HTERT RPE-1 (cell line): ENCODE results near the gene SZT2.
"Not testable (repeated sequence)": the region's sequence is repeated elsewhere in the genome, so short reads cannot be mapped to it uniquely, and the experiment has no call there.

Source experiments
- in situ Hi-C: fragments of 300-500 bp; cut with MboI; formaldehyde crosslinking; loops from 4 replicates; pipeline ENCODE4 v1.14.3; 2020; ENCODE audit warnings: low sequenced_read_pairs

SZT2 gene

DNA sequence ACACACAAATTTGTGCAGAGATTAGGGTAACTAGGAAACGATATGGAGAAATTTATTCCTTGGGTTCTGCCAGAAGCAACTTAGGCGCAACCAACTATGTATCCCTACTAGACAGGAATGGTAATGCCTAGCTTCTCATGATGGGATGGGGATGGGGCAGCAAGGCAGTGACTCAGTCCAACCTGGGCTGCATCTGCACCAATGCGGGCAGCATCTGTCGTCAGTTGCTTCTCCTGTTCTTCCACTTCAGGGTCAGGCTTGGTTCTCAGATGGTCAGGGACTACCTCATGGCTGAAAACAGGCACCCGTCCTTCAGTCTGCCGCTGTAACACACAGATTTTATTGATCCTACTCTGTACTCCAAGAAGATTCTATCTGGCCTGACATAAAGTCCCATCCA, 3.0 kb upstream of the SZT2 start:
- in situ Hi-C loops: no loop called here

DNA sequence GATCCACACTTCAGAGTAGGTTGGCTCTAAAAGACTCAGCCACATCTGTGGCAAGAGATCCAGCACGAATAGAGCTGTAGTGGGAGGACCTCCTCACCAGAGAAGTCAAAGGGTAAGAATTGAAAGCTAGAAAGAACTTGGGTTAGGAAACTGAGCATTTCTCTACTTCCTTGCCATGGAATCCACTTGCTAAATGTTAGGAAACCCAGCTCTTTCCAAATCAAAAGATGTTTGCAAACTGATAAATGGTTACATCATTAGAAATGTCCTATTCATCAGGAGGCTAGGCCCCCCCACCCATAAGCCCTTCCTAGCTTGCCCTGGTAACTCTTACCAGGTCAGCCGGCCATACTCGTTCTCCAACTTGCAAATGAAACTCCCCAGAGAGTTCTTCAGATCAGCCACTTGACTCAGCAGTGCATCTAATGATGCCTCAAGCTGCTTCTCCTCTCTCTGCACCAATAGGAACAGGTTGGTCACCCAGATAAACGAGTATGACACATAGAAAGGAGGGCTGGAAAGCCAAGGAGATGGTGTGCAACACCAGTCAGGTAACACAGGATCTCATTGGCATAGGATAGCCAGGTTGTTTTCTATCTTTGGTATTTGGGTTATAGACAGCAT, 1.6 kb upstream of the SZT2 start:
- in situ Hi-C loops: no loop called here

DNA sequence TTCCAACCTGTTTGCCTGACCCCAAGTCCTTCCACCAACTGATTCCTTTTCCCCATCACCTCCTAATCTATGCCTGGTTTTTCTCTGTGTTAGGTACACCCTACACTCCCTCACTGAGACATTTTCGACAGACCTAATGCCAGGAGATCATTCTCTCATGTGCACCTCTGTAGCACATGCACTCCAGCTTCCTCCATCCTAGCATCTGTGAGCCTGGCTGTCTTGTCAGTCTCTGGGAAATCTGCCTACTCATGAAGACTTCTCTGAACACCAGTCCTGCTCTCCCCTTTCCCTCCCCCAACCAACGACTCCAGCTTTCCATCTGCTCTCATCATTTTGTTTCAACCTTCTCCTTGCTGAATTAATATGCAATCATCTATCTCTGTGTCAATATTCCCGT, 1.1 kb upstream of the SZT2 start:
- in situ Hi-C loops: no loop called here

DNA sequence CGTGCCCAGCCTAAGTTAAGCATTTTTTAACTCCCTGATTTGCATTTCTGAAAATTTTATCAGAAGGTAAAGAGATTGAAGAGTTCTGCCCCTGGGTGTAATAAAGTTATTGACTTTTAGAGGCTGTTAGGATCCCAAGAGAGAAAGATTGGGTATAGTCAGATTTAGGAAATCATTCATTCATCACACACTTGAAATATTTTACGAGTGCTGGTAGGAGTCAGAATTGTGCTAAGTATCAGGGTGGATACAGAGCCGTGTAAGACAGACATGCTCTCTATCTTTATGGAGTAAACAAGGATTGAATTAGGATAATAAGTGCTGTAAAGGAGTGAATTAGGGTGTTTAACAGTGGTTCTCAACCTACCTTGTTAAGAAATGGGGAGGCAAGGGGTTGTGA, 3.0 kb downstream of the SZT2 start:
- in situ Hi-C loops: no loop called here

DNA sequence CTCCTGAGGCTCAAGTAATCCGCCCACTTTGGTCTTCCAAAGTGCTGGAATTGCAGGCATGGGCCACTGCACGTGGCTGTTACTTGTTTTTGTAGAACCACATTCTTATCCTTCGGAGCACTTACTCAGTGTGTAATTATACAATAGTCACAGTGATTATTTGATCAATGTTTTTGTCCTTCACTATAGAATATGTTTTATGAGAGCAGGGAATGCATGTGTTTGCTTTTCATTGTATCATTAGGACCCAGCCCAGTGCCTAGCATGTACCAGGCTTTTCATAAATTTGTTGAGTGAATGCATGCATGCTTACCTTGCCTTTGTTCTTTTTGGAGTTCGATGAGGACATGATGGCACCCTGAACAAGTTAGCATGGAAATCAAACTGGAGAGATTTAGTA, 5.8 kb downstream of the SZT2 start:
- in situ Hi-C loops: no loop called here

DNA sequence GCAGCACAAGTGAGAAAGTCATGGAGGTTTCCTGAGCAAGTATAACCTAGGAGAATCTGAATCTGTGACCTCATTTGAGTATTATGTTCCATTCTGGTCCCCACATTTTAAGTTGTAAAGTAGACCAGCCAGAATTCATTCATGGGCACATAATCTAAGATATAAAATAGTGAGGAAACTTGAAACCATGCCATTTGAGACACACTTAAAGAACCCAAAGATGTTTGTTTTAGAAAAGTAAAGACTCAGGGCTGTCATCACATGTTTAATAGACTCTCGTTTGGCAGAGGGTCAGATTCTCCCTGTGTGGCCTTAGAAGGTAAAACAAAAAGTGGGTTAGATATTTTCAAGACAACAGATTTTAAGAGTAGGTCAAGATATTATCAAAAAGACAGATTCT, 6.4 kb downstream of the SZT2 start:
- in situ Hi-C loops: no loop called here

DNA sequence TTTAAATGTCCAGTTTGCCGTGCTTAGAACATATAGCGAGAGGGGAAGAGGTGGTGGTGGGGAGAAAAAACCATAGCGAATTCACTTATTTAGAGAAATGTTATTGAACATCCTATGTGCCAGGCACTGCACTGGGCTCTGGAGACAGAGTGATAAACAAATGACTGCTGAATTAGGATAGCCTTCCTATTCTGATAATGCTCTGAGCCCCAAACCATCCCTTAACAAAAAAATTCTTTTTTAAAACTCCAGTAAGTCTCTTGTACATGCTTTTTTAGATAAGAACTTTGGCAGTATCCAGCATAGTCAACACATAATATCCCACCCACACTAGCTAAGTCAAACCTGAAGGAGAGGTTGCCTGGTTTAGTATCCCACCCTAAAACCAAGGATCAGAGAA, 8.5 kb downstream of the SZT2 start:
- in situ Hi-C loops: no loop called here

DNA sequence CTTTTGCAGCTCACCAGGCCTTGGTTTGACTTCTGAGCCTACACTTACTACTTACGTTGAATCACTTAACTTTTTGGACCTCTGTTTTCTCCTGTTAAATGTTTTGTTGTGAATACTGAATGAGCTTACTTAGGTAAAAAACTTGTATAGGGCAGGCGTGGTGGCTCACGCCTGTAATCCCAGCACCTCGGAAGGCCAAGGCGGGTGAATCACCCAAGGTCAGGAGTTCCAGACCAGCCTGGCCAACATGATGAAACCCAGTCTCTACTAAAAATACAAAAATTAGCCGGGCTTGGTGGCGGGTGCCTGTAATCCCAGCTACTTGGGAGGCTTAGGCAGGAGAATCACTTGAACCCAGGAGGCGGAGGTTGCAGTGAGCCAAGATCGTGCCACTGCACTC, 10.7 kb downstream of the SZT2 start:
- in situ Hi-C loops: not testable (repeated sequence)

DNA sequence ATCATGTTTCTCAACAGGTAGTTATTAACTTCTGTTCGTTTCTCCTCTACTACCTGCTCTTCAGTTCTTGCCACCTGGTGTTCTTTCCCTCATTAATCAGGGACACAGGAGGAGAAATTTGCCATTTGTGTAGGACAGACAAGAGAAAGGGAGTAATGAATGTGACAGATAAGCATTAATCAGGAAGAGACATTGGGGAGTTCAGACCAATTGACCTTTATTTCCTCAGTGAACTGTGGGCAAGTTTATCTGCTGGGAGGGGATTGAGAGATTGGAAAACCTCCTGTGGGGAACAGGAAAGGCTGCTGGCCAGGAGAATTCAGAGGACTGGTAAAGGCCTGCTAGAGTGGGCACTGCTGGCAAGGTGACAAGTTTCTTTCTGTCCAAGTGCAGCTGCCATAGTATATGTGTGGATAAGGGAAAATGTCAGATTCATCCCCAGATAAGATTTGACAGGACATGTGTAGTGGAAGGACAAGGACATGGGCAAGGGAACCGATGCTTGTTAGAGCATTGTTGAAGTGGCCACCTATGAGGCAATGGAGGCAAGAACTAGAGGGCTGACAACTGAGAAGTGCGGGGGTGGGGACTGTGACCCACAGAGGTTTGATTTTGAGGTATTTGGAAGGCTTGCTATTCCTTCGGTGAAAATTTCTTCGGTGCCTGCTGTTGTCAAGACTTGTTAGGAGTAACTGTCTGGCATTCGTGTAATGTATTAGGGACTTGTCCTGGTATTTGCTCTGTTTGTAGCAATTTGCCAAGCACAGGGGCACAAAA, 12.6 kb downstream of the SZT2 start:
- in situ Hi-C loops: no loop called here

DNA sequence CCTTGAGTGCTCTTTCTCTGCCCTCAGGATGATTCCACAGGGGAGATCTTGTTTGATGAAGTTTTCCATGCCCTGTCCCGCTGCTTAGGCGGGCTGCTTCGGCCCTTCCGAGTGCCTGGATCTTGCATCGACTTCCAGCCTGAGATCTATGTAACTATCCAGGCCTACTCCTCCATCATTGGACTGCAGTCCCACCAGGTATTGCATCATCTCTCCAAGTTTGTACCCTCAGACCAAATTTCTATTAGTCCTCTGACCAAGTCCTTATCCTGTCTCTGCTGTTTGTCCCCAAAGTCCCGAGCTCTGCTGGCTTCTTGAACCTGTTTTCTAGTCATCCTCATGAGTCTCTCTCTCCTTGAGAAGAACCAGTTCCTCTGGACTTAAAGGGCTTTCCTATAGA, 14.7 kb downstream of the SZT2 start:
- in situ Hi-C loops: no loop called here

DNA sequence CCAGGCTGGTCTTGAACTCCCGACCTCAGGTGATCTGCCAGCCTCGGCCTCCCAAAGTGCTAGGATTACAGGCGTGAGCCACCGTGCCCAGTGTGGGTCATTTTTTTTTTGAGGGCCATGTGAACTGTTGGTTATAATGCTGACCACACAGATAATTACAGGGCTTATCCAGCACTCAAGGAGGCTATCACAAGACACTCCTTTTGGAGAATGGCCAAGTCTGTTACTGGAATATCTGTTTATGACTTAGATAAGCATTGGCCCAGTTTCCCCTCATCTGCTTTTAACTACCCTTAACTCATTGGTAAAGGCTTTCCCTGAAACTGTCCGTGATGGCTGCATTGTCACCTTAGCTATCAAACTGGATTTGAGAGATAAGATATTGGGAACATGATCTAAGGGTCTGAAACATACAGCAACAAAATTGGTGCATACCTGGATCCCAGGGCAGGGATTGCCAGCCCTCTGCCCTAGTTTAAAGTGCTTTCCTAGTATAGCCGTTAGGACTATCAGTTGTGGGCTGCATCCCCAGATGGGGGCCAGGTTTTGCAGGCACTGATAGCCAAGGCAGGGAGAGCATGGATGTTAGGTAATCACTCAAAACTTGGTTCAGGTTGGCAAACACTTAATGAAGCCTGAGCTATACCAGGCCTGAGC, 15.6 kb downstream of the SZT2 start:
- in situ Hi-C loops: no loop called here

DNA sequence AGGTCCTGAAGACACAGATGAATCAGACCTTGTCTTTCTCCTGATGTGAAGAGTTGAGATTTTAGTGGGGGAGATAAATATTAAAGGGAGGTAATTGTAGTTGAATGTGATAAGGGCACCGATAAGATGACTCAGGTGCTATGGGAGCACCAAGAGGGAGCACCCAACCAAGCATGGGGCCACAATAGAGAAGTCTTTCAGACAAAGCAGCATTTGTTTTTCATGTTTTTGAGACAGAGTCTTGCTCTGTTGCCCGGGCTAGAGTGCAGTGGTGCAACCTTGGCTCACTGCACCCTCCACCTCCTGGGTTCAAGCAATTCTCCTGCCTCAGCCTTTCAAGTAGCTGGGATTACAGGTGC, 16.2 kb downstream of the SZT2 start:
- in situ Hi-C loops: no loop called here

DNA sequence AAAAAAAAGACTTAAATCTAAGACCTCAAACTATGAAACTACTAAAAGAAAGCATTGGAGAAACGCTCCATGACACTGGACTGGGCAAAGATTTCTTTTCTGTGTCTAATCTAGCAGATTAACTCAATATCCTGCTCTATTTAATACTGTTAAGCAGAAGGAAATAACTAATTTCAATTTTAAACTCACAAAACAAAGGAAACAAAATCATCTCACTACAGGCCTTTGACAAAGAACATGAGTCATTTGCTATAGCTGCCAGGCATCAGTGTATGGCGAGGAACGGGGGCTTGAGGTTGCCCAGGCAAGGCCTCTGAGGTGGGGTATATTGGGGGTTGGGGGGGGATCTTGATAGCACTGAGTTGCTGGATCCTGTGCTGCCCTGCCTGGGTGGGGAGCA, 20.9 kb downstream of the SZT2 start:
- in situ Hi-C loops: no loop called here

DNA sequence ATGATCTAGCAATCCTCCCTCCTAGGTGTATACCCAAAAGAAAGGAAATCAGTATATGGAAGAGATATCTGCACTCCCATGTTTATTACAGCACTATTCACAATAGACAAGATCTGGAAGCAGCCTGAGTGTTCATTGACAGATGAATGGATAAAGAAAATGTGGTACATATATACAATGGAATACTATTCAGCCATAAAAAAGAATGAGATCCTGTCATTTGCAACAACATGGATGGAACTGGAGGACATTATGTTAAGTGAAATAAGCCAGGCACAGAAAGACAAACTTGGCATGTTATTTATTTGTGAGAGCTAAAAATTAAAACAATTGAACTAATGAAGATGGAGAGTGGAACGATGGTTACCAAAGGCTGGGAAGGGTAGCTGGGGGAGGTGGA, 23.7 kb downstream of the SZT2 start:
- in situ Hi-C loops: not testable (repeated sequence)

DNA sequence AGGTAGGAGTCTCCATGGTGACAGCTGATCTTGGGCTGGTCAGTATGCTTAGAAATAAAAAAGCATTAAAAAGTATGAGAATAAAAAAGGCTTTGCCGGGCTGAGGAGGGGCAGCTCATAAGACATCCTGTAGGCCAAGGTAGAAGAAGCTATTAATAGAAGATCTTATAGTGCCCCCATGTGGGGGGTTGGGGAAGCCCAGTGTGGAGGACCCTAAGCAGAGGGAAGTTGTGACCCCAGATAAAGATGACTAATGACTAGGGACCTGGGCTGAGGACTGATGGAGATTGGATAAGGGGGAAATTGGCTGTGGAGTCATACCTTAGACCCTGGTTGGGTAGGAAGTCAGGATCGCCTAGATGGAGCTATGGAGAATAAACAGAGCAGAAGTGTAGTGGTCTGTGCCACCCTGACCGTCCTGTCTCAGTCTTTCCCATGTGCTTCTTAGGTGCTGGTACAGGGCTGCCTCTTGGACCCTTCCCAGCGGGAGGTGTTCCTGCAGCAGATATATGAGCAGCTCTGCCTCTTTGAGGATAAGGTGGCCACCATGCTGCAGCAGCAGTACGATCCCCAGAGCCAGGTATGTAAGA, 25.0 kb downstream of the SZT2 start:
- in situ Hi-C loops: no loop called here

DNA sequence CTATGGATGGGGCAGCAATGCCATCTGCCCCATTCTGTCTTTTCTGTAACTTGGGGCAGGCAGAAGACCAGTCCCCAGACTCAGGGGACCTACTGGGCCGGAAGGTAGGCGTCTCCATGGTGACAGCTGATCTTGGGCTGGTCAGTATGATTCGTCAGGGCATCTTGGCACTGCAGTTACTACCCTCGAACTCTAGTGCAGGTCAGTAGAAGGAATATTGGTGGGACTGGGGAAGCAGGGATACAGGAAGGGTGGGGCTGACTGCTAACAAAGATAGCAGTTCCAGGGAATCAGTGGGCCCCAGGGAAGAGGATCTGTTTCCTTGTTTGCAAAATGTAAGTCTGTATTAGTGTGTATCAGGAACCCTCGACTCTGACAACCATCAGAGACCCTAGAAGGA, 26.2 kb downstream of the SZT2 start:
- in situ Hi-C loops: no loop called here

DNA sequence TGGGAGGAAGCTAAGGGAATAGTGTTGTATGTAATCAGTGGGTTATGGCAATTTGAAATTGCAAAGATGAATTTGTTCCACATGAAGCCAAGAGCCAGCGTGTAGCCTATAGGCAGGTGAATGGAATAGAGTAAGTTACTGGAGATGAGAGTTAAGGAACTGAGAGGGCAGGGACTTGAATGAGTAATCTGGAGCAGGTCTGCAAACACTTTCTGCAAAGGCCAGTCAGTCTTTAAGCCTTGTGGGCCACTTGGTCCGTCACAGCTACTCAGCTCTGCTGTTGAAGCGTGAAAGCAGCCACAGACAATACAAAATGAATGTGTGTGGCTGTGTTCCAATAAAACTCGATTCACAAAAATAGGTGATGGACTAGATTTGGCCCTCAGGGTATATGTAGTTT, 29.2 kb downstream of the SZT2 start:
- in situ Hi-C loops: no loop called here

DNA sequence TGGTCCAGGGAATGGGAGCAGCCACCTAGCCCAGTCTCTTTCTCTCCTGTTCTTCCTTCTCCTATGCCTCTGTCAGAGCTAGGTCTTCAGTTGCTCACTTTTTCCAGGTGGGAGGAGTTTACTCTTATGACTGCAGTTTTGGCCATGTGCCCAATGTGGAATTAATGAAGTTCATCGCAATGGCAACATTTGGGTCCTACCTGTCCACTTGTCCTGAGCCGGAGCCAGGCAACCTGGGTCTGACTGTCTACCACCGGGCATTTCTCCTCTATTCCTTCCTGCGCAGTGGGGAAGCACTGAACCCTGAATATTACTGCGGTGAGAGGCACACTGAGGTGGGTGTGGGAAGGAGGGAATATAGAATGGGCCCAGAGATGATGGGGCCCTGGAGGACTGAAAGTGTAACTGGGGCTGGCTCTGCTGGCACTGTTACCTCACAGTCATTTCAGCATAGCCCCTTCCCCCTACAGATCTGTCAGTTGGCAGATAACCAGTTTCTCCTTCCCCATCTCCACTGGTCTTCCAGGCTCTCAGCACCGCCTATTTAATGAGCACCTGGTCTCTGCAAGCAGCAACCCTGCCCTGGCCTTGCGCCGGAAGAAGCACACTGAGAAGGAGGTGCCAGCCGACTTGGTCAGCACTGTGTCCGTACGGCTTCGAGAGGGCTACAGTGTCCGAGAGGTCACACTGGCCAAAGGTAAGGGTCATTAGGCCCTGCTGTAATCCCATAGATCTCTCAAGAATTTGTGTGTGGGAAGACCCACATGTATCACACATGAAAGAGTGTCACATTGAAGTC, 30.1 kb downstream of the SZT2 start:
- in situ Hi-C loops: no loop called here

DNA sequence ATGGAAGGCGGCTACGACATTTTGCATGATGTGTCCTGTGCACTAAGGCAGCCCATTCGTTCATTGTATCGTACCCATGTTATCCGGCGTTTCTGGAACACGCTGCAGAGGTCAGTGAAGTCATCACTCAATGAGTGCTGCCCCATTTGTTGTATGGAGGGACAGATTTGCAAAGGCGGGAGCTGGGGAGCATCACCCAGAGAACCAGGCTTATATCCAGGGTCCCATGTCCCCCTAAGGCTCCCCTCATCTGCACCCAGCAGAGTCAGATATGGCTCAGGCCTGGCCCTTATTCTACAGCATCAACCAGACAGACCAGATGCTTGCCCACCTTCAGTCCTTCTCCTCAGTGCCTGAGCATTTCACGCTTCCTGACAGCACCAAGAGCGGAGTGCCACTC, 31.2 kb downstream of the SZT2 start:
- in situ Hi-C loops: no loop called here

DNA sequence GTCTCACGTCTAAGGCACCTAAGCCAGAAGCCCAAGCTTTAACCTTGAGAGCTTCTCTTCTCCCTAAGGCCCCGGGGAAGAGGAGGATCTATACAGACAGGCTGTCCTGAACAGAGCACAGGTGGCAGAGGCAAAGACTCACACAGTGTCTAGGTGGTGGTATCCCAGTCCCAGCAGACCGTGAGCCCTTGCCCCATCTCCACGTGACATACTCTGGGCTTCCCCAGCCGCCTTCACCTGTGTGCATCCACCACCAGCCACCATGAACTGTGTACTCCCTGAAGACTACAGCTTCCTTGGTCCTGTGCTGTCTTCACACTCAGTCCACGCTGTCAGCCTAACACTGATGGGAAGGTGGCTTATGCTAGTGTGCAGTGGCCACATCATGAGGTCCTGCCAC, 31.7 kb downstream of the SZT2 start:
- in situ Hi-C loops: no loop called here
